Stimulated activated CD4-positive, alpha-beta T cell treated with anti-CD3 and anti-CD28 coated beads, Interleukin-15, amount 100 ng/mL, for 24 hours (primary cell): ENCODE data around the gene SBF2.
"Not testable (repeated sequence)": the region's sequence is repeated elsewhere in the genome, so short reads cannot be mapped to it uniquely, and the experiment has no call there.

Experiments used
- DNase-seq: peaks from one replicate; pipeline ENCODE4 v3.0.0-alpha.2; 2020

Gene SBF2

DNA sequence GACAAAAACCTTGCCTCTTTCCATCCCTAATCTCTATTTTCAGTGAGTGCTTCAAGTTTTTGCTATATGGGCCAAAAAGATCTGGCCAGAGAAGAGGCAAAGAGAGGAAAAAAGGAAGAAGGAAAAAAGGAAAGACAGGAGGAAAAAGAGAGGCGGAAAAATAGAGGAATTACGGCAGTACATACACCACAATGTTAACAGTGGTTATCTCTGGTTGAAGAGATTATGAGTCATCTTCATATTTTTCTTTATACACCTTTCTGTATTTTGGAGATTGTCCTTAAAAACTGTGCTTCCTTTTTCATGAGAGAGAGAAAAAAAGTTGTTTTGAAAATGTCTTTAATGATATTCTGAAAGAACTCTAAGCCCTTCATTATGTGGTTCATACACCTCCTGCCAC lies 133.7 kb downstream of the SBF2 start:
- DNase-seq = no peak

DNA sequence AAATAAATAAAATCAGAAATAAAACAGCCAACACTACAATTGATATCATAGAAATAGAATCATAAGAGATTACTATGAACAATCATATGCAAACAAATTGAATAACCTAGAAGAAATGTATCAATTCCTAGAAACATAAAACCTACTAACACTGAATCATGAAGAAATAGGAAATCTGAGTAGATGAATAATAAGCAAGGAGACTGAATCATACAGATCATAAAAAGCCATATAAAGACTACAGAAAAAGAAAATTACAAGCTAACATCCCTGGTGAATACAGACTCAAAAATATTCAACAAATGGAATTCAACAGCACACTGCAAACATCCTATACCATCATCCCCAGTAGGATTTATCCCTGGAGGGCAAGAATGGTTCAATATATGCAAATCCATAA lies 135.6 kb downstream of the SBF2 start:
- DNase-seq = no peak

DNA sequence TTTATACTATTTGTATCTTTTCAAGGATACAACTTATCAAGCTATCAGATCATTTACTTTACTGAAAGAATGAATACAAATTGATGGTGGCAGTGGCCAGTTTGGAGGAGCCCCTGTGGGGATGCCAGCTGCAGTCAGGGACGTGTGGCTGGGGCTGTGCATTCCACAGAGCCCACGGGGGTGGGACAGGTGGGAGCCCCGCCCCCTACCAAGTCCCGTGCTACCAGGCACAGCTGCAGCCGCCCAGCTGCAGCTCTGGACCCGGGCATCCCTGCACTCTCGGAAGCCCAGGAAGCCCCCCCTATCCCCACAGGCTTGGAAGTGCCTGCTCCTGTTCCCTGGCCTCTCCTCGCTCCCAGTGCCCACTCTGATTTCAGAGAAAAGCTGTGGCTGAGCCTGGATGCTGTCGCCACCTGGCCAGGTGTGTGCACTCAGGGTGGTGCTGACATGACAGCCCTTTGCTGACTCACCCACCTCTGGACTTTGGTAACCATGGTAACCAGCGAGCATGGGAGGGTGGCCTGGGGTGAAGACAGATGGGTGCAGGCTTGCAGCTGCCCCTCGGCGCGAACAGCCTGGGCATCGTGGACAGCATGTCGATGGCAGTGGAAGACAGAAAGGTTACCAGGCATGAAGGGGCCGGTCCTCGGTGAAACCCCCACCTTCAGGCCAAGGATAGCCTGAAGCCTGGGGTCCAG lies 138.1 kb downstream of the SBF2 start:
- DNase-seq = no peak

DNA sequence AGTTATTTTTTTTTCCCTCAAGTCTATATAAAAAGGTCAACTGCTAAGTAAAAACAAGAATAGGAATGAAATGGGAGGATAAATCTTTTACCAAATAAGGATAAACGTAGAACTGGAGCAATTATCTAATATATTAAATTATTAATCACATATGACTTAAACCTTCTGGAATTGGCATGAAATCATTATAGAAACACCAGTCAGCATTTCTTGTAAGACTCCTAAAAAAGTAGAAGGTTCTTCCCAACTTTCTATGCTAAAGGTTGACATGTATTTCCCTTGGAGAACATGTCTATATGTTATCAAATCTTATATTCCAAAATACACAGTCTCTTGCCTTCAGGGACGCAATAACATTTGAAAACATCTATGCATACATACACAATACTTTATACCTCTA lies 143.2 kb downstream of the SBF2 start:
- no peak for DNase-seq

DNA sequence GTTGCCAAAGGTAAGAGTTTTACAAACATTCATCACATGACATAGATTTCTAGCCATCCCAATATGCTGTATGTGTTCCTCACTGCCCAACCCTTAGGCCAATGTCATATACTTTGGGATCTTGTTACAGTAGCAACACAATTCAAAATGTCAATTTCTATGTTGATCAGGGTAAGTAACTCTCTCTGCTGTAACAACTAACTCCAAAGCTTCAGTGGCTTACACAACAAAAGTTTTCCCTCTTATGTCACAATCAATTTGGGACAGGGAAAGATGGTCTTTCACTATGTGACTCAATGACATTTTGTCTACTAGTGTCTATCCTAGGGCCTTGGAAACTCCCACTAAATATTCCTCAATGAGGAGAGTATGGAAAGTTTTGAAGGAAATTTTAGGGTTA lies 144.5 kb downstream of the SBF2 start:
- DNase-seq = no peak

DNA sequence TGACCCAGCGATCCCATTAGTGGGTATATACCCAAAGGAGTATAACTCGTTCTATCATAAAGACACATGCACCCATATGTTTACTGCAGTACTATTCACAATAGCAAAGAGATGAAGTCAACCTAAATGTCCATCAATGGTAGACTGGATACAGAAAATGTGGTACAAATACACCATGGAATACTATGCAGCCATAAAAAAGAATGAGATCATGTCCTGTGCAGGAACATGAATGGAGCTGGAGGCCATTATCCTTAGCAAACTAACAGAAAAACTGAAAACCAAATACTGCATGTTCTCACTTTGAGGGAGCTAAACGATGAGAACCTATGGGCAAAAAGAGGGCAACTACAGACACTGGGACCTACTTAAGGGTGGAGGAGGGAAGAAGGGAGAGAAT lies 146.8 kb downstream of the SBF2 start:
- DNase-seq = no peak

DNA sequence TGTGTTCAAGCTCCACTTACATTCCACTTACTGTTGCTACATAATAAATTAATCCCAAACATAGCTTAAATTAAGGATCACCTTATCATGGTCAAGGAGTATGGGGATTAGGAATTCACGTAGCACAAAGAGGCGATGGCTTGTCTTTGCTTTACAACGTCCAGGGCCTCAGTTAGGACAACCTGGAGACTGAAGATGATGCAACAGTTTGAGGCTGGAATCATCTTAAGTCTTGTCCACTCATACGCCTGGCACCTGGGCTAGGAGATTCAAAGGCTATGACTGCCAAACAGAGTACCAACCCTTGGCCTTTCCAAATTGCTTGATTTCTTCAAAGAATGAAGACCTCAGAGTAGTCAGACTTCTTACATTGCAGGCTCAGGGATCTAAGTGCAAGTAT lies 149.1 kb downstream of the SBF2 start:
- DNase-seq = no peak

DNA sequence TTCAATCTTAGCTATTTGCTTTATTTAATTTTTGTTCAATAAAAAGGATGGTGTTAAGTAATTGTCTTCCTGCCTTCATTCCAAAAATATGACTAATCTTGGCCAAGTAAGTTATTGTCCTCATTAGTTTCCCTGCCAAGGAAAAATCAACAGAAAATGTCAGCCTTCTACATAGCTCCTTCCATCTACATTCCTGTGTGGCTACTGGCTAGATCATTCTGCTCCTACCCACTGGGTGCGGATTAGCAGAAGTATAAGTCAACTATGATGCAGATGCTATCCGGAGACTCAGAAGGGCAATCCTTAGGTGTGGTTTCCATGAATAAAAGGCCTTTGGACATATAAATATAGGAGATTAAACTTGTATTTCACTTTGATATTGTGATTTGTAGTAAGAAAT lies 154.4 kb downstream of the SBF2 start:
- no peak for DNase-seq

DNA sequence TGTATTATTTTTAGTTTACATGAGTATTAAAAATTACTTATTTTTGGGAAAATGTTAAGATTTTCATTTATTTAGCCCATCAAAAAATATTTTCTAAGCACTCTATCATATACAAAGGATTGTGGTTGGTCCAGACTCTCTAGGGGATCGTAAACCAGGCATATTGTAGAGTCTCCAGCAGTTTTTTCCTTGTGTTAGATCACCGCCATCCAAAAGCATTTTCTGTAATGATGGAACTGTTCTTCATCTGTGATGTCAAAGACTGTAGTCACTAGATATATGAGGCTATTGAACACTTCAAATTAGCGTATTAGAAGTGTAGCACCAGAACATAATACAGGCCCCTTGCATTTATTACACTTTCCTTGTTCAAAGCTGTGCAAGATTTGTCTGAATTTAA lies 154.9 kb downstream of the SBF2 start:
- DNase-seq = no peak

DNA sequence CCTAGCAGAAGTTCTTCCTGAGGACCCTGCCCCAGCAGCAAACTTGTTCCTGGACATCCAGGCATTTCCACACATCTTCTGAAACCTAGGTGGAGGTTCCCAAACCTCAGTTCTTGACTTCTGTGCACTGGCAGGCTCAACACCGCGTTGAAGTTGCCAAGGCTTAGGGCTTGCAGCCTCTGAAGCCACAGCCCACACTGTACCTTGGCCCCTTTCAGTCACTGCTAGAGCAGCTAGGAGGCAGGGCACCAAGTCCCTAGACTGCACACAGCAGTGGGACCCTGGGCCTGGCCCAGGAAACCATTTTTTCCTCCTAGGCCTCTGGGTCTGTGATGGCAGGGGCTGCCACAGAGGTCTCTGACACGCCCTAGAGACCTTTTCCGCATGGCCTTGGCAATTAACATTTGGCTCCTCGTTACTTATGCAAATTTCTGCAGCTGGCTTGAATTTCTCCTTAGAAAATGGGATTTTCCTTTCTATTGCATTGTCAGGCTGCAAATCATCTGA lies 159.0 kb downstream of the SBF2 start:
- DNase-seq = no peak

DNA sequence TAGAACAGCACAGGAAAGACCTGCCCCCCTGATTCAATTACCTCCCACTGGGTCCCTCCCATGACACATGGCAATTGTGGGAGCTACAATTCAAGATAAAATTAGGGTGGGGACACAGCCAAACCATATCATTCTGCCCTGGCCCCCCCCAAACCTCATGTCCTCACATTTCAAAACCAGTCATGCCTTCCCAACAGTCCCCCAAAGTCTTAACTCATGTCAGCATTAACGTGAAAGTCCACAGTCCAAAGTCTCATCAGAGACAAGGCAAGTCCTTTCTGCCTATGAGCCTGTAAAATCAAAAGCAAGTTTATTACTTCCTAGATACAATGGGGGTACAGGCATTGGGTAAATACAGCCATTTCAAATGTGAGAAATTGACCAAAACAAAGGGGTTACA lies 159.8 kb downstream of the SBF2 start:
- not testable (repeated sequence) for DNase-seq

DNA sequence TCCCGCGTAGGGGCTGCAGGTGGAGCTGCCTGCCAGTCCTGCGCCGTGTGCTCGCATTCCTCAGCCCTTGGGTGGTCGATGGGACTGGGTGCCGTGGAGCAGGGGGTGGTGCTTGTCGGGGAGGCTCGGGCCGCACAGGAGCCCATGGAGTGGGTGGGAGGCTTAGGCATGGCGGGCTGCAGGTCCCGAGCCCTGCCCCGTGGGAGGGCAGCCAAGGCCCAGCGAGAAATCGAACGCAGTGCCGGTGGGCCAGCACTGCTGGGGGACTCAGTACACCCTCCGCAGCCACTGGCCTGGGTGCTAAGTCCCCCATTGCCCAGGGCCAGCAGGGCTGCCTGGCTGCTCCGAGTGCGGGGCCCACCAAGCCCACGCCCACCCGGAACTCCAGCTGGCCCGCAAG lies 160.8 kb downstream of the SBF2 start:
- DNase-seq = not testable (repeated sequence)

DNA sequence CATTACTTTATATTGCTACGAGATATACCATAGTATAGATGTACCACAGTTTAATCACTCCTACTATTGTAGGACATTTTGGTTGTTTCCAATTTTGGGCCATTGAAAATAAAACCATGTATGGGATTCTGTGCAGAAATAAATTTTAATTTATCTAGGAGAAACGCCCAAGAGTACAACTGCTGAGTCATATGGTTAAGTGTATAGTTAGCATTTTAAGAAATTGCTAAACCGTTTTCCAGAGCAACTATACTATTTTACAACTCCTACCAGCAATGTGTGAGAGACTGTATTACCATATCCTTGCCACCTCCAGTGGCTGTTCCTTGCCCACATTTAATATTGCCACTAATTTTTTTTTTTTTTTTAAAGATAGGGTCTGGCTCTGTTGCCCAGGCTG lies 163.1 kb downstream of the SBF2 start:
- no peak for DNase-seq

DNA sequence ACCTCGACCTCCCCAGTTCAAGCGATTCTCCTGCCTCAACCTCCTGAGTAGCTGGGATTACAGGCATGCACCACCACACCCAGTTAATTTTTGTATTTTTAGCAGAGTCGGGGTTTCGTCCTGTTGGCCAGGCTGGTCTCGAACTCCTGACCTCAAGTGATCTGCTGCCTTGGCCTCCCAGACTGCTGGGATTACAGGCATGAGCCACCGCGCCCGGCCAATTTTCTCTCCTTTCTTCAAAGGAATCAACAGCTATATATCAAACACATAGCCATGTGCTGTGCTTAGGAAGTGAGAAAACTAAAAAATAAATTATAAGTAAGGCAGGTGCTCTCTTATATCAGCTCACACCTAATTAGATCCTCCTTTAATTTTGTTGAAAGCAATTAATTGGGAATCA lies 164.8 kb downstream of the SBF2 start:
- not testable (repeated sequence) for DNase-seq

DNA sequence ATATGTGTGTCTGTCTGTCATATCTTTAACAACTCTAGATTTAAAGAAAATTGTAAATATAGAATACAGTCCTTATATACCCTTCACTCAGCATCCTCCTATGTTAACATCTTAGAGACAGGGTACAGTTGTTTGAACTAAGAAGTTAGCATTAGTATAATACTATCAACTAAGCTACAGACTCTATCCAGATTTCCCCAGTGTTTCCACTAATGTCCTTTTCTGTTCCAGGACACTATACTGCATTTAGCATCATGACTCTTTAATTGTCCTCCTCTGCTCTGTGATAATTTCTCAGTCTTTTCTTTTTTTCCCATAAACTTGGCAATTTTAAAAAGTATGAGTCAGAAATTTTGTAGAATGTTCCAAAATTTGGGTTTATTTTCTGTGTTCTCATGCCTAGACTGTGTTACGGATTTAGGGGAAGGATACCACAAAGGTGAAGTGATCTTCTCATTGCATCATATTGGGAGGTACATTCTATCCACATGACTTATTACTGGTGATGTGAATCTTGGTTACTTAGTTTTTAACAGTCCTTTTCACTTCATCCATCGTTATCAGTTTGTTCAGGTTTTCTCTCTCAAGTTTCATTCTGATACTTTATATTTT lies 168.4 kb downstream of the SBF2 start:
- no peak for DNase-seq

DNA sequence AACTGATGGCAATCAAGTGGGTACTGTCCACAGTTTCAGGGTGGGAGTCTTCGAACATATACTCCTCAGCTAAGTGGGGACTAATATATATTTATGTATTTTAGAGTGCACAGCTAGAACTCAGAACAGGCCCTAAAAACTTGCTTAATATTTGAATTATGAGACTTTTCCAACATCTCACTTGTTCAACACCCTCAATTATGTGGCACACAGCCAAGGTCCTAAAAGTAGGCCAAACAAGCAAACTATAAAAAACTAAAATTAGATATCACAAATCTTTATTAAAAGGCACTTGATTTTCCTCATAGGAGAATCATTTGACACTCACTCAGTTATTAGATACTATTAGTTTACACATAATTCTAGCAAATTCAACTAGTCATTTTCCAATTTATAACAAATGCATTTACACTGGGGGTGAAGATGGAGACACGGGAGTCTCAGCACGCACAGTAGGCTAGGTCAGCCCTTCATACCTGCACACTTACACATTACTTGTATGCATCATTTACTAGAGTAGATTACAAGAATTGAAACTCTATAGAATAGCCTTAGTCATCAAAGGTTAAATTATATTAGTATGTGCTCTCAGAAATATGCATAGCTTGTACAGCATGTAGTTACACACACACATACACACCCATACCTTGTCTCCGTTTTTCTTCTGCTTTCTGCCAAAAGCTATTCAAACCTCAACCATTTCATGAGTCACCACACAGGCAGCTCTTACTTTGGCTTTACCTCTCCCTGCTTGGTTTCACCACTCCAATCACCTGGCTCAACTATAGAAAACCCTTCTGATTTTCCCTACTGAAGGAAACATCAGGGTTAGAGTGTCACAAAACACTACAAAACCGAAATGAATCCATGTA lies 171.5 kb downstream of the SBF2 start:
- DNase-seq = no peak

DNA sequence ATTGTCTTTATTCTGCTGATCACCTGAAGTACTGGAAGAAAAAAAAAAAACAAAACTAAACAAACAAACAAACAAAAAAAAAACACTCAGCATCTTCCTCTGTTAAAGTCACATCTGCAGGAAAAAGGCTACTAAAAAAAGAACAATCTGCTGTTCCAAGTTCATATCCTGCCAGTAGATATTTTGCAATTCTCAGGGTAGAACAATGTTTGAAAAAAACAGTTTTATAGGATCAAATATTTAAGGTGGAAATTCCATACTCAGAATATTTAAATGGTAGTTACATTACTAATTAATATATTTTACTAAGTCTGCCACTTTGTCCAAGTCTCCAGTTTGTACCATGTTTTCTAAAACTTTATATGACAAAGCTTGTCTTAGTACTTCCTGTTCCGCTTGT lies 175.2 kb downstream of the SBF2 start:
- no peak for DNase-seq

DNA sequence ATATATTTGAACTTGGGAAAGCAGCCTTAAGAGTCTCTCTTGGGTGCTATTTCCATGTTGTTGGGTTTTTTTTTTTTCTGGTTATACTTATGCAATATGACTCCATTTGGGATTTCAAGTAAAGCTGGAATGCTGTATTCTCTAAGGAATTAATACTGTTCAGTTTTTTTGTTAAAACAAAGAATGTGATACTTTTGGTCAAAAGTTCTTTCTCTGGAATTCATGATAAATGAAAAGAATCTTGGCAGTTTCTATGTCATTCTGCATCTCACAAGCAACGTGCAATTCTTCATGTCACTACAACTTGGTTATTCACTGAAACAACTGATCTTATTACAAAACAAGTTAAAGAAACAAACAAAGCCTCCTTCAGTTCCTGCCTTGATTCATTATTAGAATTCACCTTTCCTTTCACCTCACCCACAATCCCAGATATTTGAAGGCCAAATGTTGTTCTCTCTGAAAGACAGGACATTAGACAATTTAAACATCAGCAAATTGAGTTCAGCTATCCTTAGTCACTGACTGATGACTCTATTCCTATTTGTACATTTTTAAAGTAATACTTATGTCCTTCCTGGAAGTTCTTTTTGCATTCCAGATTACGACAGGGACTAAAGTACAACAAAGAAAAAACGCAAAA lies 176.2 kb downstream of the SBF2 start:
- DNase-seq = no peak

DNA sequence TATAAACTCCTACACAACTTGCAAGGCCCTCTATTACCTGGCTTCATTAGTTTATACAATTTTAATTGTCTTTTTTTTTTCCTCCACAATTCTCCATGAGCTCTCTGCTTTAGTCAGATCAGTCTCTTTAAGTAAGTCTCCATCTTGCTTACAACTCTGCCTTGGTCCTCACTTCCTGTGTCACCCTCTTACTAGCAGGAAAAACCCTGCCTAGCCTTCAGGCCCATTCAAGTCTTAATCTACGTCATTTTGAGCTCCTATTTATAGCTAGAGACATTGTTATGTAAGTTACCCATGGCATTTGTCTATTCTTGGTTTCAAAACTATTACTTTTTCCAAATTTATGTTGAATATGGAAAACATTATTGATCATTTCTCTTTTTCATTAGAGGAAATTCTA lies 177.4 kb downstream of the SBF2 start:
- no peak for DNase-seq

DNA sequence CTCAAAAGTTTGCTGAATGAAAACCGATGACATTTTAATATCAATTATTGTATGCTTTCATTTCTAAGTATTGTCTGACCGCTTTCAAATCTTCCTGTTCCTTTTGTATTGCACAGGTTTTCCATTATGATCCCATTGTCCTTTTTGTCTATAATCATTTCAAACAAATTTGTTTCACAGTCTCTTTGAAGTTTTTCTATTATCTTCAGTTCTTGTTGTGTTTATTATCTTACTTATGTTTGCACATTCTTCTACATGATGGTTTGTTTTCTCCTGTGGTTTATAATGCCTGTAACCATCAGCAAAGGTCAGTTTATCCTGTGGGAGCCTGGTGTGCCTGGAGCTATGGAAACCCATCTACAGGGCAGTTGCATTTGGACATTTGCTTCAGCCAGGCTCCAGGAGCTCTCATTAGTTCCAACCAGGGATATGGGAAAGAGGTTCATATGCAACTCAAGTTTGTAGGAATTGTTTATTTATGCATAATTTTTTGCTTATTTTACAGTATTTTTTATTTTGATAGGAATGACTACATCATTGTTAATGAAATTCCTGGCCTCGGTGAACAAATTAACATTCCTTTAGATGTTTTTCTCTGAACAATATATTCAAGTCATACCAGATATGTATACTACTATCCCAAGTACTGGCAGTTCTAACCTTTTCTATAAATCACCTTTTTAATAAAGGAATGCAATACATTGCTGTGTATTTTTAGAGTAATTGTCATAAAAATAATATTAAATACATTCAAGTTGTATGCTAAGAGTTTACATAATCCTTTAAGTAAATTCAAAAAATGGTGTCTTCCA lies 179.2 kb downstream of the SBF2 start:
- DNase-seq = no peak

DNA sequence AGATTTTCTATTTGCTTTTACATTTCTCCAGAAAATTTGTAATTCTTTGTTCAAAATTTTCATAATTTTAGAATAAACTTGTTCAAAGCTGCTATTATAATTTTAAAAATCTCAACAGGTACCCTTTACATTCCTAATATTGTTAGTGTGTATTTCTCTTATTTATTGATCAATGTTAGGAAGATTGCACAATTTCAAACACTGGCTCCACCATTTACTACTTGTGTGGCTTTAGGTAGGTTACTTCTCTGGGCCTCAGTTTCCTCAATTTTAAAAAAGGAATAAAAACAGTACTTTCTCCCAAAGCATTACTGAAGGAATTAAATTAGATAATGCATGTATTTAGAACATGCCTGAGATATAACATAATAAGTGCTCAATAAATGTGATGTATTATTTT lies 180.2 kb downstream of the SBF2 start:
- no peak for DNase-seq

DNA sequence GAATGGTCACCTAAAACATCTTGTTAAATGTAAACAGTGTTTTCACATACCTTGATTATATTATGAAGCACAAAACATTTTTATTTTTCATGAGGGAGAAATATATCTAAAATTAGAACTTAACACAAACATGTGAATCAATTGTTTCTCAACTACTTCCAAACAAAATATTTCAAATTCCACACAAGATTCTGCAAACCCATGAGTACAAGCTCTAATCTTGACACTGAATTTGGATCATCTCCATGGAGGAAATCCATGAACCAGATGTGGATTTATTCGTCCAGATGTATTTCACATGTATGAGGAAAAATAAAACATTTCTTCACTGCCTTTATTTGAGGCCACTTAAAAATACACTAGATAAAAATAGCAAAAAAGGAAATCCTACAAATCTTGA lies 184.2 kb downstream of the SBF2 start:
- DNase-seq = no peak
